ENCODE results near the gene RFC1. TPM values are rescaled to one million over a fixed set of nuclear protein-coding genes. Genes with fewer than 3 reads are reported as not detected.

Gene RFC1
- polyA plus RNA-seq, 1 of the 3 experiments (the other 2 are of a cell fraction), result 14.9 TPM

DNA sequence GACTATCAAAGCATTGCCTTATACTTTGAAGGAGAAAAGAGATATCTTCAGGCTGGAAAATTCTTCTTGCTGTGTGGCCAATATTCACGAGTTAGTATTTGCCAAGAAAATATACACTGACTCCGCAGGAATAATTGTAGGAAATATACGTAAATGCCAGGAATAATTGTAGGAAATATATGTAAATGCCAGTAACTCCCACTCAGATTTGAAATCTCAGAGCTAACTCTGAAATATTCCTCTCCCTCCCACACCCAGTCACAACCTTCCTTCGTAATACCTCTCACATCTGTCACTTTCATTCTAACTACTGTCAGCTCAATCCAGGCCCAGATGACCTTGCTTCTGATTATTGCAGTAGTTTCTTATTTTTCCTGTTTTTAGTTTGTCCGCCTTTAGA, 110.3 kb downstream of the RFC1 start:
- Histone ChIP-seq H2AFZ (ENCODE audit: low read depth) (no peak overlapping the region), H3K9ac (no peak overlapping the region), H3K9me2 (no peaks in the 10 kb centered on the region), H3K9me3 (no peaks in the 10 kb centered on the region), H3K4me2 (0 out of 2 replicates have a peak overlapping the region, but pooled peaks have one; percentile 31), H3K4me3 (ENCODE audit: low read depth in 2 of 2, low read length in 1 of 2) (no peak overlapping the region), H3F3A (replicated peaks; ENCODE audit: insufficient read depth) (peaks cover 38% of the 10 kb centered on the region), H4K20me1 (ENCODE audit: insufficient read depth) (no peaks in the 10 kb centered on the region), H3K36me3 (replicated peaks in 1 of 2; ENCODE audit: control insufficient read depth in 1 of 2, insufficient read depth in 2 of 2, low read length in 1 of 2) (peaks cover 5 to 14% of the 10 kb centered on the region in 2 experiments), H3K79me2 (ENCODE audit: insufficient read depth) (no peaks in the 10 kb centered on the region), H3K4me1 (ENCODE audit: control insufficient read depth in 1 of 2, insufficient read depth in 2 of 2, low read depth in 1 of 2, low read length in 1 of 2) (peaks cover 0 to 11% of the 10 kb centered on the region in 2 experiments; a peak in 3 of 4 replicates), H3K27me3 (ENCODE audit: insufficient read depth) (no peaks in the 10 kb centered on the region), H3K27ac (ENCODE audit: low read depth in 2 of 2, low read length in 1 of 2) (peak overlapping the region; percentile 58 to 66; a peak in 3 of 4 replicates)
- ChIA-PET POLR2A (no interaction called here), CTCF (no interaction called here)
- 87% methylated on average over 5 of the region's 5 CpGs for WGBS (ENCODE audit: low lambda C conversion rate)
- TF ChIP-seq POLR2AphosphoS5 (IDR thresholded peaks at IDR 0.05; ENCODE audit: low read depth, low read length) (no peak), FOXM1 (IDR thresholded peaks at IDR 0.05; ENCODE audit: low read depth) (no peak), EZH2phosphoT487 (IDR thresholded peaks at IDR 0.05; ENCODE audit: borderline replicate concordance, low read depth) (no peak), TAF1 (IDR thresholded peaks at IDR 0.05; ENCODE audit: borderline replicate concordance, low read depth, low read length) (no peak), MXI1 (IDR thresholded peaks at IDR 0.05; ENCODE audit: low read depth, low read length) (no peak), TCF12 (IDR thresholded peaks at IDR 0.05) (no peak), MEF2A (IDR thresholded peaks at IDR 0.05; ENCODE audit: borderline replicate concordance, low read depth) (no peak), NFIC (IDR thresholded peaks at IDR 0.05; ENCODE audit: borderline replicate concordance) (no peak), MAX (IDR thresholded peaks at IDR 0.05; ENCODE audit: low read depth) (no peak), USF2 (IDR thresholded peaks at IDR 0.05; ENCODE audit: borderline replicate concordance, low read depth, low read length) (no peak), ELF1 (IDR thresholded peaks at IDR 0.05) (no peak), NRF1 (IDR thresholded peaks at IDR 0.05; ENCODE audit: low read depth, low read length) (no peak)
- TF ChIP-seq, protein P1, sequence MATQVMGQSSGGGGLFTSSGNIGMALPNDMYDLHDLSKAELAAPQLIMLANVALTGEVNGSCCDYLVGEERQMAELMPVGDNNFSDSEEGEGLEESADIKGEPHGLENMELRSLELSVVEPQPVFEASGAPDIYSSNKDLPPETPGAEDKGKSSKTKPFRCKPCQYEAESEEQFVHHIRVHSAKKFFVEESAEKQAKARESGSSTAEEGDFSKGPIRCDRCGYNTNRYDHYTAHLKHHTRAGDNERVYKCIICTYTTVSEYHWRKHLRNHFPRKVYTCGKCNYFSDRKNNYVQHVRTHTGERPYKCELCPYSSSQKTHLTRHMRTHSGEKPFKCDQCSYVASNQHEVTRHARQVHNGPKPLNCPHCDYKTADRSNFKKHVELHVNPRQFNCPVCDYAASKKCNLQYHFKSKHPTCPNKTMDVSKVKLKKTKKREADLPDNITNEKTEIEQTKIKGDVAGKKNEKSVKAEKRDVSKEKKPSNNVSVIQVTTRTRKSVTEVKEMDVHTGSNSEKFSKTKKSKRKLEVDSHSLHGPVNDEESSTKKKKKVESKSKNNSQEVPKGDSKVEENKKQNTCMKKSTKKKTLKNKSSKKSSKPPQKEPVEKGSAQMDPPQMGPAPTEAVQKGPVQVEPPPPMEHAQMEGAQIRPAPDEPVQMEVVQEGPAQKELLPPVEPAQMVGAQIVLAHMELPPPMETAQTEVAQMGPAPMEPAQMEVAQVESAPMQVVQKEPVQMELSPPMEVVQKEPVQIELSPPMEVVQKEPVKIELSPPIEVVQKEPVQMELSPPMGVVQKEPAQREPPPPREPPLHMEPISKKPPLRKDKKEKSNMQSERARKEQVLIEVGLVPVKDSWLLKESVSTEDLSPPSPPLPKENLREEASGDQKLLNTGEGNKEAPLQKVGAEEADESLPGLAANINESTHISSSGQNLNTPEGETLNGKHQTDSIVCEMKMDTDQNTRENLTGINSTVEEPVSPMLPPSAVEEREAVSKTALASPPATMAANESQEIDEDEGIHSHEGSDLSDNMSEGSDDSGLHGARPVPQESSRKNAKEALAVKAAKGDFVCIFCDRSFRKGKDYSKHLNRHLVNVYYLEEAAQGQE (IDR thresholded peaks at IDR 0.05; ENCODE audit: low read depth, low read length), result no peak
- DNase-seq, result no peak

DNA sequence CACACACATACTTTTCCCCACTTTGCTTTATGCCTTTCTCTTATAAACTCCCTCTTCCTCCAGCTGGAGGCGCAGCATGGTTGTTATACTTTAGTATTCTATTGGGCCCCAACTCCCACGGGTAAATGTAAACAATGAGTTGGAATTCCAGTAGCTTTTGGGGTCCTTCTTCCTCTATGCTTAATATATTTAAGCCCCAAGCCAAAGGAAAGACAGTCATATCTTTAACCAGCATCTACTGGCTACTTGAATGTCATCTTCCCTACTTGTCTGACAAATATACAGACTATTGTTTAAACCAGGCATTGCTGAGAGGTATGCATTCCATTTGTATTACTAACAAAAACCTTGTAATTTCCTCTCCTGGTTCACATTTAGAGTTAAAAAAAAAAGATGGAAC, 110.9 kb downstream of the RFC1 start:
- Histone ChIP-seq H3K79me2 (ENCODE audit: insufficient read depth) (no peaks in the 10 kb centered on the region), H3F3A (replicated peaks; ENCODE audit: insufficient read depth) (peaks cover 38% of the 10 kb centered on the region), H3K9me3 (no peaks in the 10 kb centered on the region), H2AFZ (ENCODE audit: low read depth) (no peak overlapping the region), H3K27ac (ENCODE audit: low read depth in 2 of 2, low read length in 1 of 2) (peak overlapping the region; percentile 58 to 66), H3K4me3 (ENCODE audit: low read depth in 2 of 2, low read length in 1 of 2) (no peak overlapping the region), H3K4me1 (ENCODE audit: control insufficient read depth in 1 of 2, insufficient read depth in 2 of 2, low read depth in 1 of 2, low read length in 1 of 2) (peaks cover 0 to 11% of the 10 kb centered on the region in 2 experiments; a peak in 3 of 4 replicates), H4K20me1 (ENCODE audit: insufficient read depth) (no peaks in the 10 kb centered on the region), H3K27me3 (ENCODE audit: insufficient read depth) (no peaks in the 10 kb centered on the region), H3K9ac (no peak overlapping the region), H3K36me3 (replicated peaks in 1 of 2; ENCODE audit: control insufficient read depth in 1 of 2, insufficient read depth in 2 of 2, low read length in 1 of 2) (peaks cover 5 to 14% of the 10 kb centered on the region in 2 experiments), H3K4me2 (peak overlapping the region; percentile 31), H3K9me2 (no peaks in the 10 kb centered on the region)
- WGBS (ENCODE audit: low lambda C conversion rate), result 52% methylated on average over 2 of the region's 2 CpGs
- CTCF ChIA-PET, result interaction anchor here (0.9 kb wide), 1 partner anchor 11 kb away, joined by 3 read pairs; no protein-coding TSS in a partner anchor
- TF ChIP-seq, protein P2, sequence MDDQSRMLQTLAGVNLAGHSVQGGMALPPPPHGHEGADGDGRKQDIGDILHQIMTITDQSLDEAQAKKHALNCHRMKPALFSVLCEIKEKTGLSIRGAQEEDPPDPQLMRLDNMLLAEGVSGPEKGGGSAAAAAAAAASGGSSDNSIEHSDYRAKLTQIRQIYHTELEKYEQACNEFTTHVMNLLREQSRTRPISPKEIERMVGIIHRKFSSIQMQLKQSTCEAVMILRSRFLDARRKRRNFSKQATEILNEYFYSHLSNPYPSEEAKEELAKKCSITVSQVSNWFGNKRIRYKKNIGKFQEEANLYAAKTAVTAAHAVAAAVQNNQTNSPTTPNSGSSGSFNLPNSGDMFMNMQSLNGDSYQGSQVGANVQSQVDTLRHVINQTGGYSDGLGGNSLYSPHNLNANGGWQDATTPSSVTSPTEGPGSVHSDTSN (IDR thresholded peaks at IDR 0.05), result peak; percentile 73
- TF ChIP-seq RAD21 (IDR thresholded peaks at IDR 0.05; ENCODE audit: low read length) (no peak), CTCF (IDR thresholded peaks at IDR 0.05) (peak; percentile 50), RXRA (IDR thresholded peaks at IDR 0.05; ENCODE audit: borderline replicate concordance, low read depth) (no peak), TCF12 (IDR thresholded peaks at IDR 0.05) (peak; percentile 72), NRF1 (IDR thresholded peaks at IDR 0.05; ENCODE audit: low read depth, low read length) (no peak), MEF2A (IDR thresholded peaks at IDR 0.05; ENCODE audit: borderline replicate concordance, low read depth) (0 out of 2 replicates have a peak, but pooled peaks have one; percentile 29), EP300 (IDR thresholded peaks at IDR 0.05; ENCODE audit: borderline replicate concordance in 1 of 2, low read depth in 1 of 2, low read length in 1 of 2) (peak in 1 of 2 experiments; percentile 48; a peak in 2 of 4 replicates), FOSL2 (IDR thresholded peaks at IDR 0.05; ENCODE audit: borderline replicate concordance, low read depth) (peak; percentile 65; the same call in 1 of the 2 replicates), JUND (IDR thresholded peaks at IDR 0.05) (peak; percentile 43; the same call in 1 of the 2 replicates), TEAD4 (IDR thresholded peaks at IDR 0.05; ENCODE audit: borderline replicate concordance, insufficient read depth) (0 out of 2 replicates have a peak, but pooled peaks have one; percentile 36)
- POLR2A ChIA-PET, result no interaction called here
- DNase-seq, result no peak
